ENCODE measurements around the gene CNDP2.
"Not testable (repeated sequence)": the region's sequence is repeated elsewhere in the genome, so short reads cannot be mapped to it uniquely, and the experiment has no call there.

The CNDP2 gene

DNA sequence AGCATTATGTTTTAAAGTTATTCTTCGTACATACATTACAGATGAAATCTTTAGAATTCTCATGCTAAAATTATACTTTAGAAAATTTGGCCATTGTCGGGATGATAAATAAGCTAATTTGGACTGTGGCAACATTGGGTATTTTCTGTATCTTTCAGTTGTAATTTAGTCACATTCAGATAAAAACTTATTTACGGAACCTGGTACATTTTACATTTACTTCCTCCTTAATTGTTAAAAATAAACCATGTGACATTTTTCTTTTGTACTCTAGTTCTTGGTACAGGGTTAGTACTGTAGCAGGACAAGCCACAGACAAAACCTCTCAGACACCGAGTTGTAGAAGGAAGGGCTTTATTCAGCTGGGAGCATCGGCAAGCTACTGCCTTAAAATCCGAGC is 4.2 kb downstream of the CNDP2 start:
- DNase-seq (ENCODE audit: low read depth in 3 of 3) = no peak

DNA sequence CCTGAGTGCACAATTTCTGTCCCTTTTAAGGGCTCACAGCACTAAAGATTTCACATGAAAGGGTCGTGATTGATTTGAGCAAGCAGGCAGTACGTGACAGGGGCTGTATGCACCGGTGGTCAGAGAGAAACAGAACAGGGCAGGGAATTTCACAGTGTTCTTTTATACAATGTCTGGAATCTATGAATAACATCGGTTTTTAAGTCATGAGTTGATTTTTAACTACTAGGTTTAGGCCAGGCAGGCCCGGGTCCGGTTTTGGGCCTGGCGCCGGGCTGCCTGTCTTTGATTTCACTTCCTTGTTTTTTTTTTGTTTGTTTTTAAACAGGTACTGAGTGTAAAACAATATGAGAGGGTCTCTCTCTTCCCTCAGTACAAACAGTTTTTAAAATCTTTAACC is 4.6 kb downstream of the CNDP2 start:
- not testable (repeated sequence) for DNase-seq (ENCODE audit: low read depth in 3 of 3)

DNA sequence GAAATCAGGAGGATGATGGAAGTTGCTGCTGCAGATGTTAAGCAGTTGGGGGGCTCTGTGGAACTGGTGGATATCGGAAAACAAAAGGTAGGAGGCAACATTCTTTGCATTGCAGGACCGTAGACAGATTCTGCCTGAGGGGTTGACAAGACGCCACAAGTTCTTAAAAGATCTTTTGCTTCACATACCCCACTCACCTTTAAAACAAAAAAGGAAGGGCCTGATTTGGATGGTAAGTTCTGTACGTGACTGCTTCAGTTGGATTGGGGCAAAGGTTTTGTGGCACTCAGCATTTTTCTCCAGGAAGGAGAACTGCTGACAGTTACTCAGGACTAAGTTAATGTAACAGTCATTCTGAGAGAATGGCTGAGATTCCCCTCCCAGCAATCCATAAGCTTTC is 5.2 kb downstream of the CNDP2 start:
- DNase-seq (ENCODE audit: low read depth in 3 of 3) = no peak

DNA sequence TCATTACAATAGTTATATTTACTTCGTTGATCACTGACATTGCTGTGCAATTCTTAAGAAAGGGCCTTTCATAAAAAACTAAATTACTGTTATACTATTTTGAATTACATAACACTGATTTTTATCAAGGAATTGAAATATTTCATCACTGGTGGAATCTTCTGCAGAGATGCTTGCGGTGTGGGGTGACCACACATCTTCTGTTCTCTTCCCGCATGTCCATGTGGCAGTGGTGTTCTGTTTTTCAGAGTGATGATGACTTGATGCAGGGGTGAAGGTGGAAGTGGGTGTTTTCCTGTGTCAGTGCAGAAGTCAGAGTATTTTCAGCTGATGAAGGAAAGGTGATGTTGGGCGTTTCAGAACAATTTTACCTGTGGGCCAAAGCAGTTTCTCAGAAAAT is 7.0 kb downstream of the CNDP2 start:
- no peak for DNase-seq (ENCODE audit: low read depth in 3 of 3)

DNA sequence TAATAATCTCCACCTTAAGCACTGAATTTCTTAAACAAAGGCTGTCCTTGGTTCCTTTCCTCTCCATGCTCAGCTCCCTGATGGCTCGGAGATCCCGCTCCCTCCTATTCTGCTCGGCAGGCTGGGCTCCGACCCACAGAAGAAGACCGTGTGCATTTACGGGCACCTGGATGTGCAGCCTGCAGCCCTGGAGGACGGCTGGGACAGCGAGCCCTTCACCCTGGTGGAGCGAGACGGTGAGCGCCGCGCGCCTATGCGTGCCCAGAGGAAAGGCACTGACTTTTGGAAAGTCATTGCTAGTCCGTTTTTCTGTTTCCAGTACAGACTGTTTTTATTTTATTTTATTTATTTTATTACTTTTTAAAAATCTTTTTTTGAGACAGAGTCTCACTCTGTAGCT is 9.6 kb downstream of the CNDP2 start:
- no peak for DNase-seq (ENCODE audit: low read depth in 3 of 3)

DNA sequence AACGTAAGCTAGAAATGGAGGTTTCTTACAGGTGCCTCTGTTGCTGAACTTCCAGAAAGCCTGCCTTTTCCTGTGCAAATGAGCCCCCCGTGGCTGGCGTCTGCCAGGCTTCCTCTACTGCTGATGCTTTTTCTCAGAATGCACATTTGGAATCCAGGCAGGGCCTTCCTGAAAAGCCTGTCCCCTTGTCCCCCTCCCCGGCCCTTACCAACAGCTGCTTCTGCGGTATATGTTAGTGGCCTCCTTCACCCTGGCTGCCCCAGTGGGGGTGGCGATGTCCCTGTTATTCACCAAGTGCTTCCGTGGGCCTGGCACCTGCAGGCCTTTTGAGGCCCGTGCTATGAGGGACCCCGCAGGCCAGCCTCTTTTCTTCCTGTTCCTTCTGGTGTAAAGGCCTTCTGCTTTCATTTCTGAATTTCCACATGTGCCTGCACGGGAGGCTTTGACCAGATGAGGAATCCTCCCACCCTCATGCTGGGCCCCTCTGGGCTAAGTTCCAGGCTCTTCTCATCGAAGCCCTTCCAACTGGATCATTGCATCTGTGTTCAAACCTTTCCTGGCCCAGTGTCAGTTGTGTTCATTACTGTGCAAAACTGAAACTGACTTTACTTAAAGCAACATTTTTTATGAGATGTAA is 10.4 kb downstream of the CNDP2 start:
- DNase-seq (ENCODE audit: low read depth in 3 of 3) = no peak

DNA sequence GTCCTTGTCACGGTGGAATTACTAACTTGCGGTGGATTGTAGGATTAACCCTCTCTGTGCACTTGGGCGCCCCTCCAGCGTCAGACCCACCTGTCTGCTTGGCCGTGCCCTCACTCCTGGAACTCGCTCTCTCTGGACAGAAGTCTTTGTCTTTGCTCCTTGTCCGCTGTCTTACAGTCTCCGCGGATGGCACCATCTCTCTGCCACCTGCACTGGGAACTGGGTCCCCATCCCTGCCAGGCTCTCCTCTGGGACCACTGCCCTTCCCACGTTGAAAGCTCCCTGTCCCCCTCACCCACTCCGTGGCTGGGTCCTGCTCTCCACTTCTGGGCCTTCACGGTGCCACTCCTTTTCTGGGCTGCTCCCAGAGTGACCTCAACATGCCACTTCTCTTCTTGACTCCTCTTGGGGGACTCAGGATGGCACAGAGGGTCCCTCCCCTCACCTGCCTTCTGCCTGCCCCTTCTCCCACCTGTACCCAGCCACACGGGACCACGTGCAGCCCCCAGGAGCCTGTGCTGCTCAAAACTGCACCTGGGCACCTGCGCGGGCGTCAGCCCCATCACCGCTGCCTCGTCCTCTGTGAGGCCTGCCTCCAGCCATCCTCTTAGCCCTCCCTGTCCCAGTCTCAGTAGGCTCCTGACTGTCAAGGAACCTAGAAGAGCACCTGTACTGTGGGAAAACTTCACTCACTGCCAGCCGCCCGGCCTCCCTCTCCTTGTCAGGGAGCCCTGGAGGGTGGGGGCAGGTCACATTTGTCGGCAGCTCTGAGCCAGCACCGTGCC is 11.1 kb downstream of the CNDP2 start:
- DNase-seq (ENCODE audit: low read depth in 3 of 3) = no peak

DNA sequence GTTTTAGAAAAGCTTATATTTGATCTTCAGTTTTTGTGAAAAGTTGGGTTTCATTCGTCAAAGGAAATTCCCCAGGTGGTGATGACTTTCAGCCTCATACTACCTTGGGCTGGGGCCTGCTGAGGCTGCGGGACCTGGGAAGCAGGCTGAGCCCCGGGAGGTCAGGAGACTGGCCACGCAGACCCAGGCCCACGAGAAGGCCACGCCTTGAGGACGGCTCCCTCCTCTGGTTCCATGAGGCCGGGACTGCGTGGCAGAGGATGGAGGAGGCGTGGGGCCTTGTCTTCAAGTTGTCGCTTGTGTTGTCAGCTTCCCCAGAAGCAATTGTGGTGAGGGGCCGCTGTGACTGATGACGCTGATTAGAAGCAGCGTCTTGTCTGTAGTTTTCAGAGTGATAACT is 11.8 kb downstream of the CNDP2 start:
- no peak for DNase-seq (ENCODE audit: low read depth in 3 of 3)

DNA sequence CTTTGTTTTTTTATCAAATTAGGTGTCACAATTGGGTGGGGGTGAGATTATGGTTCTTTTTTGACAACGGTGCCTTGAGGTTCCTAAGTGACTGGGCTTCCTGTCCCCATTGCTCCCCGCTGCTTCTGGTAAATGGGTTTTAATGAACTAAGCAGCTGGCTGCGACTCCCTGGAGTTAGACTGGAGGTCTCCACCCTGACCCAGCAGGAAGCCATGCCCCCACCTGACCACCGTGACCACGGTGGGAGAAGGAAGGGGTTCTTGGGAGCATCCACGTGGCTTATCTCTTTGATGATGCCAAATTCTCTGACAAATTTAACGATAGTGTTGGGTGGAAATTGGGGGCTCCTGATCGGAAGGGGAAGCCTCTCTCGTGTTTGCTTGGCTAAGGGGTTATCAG is 12.2 kb downstream of the CNDP2 start:
- DNase-seq (ENCODE audit: low read depth in 3 of 3) = no peak

DNA sequence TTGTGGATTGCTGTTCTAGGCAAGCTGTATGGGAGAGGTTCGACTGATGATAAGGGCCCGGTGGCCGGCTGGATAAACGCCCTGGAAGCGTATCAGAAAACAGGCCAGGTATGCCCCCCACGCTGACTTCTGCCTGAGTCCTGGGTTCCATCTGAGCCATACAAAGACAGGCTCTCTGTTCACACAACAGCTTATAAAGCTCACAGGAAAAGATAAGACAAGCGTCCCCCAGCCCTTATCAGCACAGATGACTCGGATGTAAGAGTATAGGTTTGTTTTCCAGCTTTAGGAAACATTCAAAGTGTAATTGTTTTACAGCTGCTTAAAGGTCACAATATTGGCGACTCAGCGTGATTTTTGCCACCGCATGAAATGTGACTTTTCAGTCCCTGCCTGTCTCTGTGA is 12.7 kb downstream of the CNDP2 start:
- no peak for DNase-seq (ENCODE audit: low read depth in 3 of 3)

DNA sequence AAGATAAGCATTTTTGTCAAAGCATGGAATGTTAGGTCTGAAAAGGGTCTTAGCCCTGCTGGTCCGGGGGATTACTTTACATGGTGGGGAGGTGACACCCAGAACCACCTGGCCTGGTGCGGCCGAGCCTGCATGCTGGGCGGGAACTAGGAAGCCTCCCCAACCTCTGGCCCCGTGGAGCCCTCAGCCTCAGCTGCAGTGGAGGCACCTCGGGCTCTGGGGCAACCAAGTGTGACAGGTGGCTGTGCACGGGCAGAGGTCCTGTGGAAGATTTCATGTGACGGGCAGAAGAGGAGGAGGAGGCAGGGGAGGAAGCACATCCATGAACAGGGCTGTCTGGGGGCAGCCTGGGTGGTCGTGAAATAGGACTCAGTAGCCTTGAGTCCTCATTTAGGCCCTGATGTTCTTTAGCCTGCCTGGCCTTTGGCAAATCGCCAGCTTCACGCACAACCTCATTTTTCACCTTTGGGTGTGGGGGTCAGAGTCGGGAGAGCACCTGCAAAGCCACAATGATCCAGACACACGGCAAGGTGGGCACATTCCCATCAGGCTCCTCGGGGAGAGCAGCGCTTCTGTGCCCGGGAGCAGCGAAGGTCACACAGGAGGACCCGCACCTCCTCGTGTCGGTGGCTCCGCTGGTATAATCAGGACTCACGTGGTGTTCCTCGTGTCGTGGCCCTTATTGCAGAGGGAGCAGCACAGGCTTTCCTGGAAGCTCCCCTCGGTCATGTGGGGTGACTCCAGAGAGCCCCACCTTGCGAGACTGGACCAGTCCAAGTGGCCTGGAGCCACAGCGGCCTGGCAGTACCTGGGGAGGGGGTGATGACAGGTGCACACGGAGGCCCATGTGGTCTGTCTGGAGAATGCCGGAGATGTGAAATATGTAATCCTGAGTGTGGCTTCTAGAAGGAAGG is 13.9 kb downstream of the CNDP2 start:
- DNase-seq (ENCODE audit: low read depth in 3 of 3) = no peak

DNA sequence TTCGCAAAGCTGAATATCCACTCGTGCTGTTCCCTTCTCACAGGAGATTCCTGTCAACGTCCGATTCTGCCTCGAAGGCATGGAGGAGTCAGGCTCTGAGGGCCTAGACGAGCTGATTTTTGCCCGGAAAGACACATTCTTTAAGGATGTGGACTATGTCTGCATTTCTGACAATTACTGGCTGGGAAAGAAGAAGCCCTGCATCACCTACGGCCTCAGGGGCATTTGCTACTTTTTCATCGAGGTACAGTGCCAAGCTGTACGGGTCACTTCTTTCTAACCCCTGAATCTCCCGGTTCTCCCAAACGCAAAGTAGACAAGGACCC is 14.6 kb downstream of the CNDP2 start:
- no peak for DNase-seq (ENCODE audit: low read depth in 3 of 3)

DNA sequence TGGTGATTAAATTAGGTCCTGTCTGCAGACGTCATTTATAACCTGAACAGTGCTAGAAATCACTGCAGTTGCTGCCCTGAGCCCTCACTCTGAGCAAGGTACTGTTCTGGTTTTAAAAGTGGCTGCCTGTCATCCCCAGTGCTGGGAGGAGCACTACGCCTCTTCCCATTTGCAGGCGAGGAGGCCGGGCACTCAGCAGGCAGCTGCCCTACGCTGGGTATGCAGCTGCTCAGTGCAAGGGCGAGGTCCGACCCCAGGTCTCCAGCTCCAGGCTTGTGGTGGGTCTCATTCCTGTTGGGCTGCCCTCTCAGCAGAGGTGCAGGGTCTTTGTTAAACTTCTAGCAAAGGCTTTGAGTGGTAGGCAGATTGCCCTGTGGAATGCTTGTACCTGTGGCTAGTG is 15.7 kb downstream of the CNDP2 start:
- no peak for DNase-seq (ENCODE audit: low read depth in 3 of 3)

DNA sequence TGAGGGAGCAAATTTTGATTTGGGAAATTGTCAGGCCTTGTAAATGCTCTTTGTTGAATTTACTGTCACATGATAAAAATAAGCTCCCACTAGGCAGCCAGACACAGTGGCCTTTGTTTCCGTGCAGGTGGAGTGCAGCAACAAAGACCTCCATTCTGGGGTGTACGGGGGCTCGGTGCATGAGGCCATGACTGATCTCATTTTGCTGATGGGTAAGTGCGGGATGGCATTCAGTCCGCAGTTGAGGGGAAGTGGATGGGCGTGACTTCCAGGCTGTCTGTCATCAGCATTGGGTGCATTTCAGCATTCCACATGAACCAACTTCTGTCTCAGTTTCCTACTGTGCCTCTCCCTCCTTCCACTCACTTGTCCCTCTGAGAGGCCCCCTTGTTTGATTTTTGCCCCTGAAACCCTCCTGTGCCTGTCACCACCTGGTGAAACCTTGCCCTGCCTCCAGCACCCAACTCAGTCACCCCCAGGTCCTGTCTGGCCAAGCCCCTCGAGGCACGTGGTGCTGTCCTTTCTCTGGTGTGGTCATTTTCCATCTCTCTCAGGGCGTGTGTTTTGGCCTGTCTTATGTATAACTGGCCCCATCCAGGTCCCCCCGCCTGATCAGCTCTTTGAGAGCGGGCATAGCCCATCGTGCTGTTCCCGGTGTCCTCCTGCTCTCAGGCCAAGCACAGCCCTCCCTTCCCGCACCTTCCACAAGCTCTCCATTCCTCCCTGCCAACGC is 16.3 kb downstream of the CNDP2 start:
- DNase-seq (ENCODE audit: low read depth in 3 of 3) = no peak

DNA sequence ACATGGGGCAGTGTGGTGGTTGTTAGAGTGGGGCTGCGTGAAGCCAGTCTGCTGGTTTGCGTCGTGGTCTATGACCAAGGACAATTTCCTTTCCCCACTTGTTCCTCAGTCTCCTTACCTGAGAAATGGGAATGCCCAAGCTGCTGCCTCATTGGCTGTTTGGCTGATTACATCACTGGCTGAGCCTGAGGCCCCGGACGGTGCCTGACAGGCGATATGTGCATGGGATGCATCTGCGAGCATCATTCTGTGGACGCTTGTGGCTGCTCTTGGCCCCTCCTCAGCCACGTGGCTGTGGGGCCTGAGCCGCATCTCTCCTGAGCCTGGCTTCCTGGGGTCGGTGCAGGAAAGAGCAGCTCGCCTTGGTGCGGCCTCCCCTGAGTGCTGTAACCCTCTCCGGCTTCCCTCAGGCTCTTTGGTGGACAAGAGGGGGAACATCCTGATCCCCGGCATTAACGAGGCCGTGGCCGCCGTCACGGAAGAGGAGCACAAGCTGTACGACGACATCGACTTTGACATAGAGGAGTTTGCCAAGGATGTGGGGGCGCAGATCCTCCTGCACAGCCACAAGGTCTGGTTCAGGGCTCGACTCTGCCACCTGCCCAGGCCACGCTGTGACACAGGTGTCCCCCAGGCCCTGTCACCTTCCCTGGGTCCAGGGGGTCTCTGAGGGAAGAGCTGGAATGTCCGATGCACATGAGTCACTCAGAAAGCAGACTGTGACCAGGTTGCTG is 17.2 kb downstream of the CNDP2 start:
- DNase-seq (ENCODE audit: low read depth in 3 of 3) = no peak

DNA sequence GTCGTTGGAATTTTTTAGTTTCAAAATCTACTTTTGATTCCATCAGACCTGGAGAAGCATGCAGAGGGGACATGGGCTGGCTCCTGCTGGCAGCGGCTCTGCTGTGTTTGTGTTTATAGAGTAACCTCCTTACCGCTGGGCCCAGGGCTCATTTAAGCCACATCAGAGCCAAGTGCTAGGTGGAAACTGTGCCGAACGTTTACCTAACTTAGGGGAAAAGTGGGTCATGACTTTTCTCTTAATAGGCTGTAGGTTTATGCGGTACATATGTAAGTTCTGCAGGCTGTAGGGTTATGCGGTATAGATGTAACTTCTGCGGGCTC is 17.7 kb downstream of the CNDP2 start:
- no peak for DNase-seq (ENCODE audit: low read depth in 3 of 3)

DNA sequence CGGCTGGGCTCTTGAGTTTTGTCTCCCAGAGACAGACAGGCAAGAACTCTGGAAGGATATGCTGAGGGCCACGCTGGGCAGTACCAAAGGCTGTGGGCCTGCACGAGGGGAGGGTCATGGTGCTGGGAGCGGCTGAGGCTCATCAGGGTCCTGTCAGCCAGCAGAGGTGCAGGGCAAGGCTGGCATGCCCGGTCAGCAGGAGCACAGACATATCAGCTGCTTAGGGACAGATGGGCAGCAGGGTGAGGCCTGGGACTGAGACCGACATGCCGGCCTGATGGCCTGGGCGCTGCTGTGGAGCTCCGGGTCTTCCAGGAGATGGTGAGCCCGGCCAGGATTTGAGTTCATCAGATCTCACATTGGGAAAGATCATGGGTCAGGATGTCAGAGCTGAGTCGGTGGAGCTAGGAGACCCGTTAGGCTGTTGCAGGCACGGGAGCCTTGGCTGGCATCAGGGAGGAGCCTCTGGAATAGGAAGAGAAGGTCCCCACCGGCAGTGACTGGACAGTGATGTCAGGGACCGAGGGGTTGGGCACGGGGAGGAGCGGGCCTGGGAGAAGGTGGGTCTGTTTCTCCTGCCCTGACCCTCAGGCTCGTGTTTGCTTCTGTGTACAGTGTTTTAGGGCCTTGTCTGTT is 18.8 kb downstream of the CNDP2 start:
- no peak for DNase-seq (ENCODE audit: low read depth in 3 of 3)

DNA sequence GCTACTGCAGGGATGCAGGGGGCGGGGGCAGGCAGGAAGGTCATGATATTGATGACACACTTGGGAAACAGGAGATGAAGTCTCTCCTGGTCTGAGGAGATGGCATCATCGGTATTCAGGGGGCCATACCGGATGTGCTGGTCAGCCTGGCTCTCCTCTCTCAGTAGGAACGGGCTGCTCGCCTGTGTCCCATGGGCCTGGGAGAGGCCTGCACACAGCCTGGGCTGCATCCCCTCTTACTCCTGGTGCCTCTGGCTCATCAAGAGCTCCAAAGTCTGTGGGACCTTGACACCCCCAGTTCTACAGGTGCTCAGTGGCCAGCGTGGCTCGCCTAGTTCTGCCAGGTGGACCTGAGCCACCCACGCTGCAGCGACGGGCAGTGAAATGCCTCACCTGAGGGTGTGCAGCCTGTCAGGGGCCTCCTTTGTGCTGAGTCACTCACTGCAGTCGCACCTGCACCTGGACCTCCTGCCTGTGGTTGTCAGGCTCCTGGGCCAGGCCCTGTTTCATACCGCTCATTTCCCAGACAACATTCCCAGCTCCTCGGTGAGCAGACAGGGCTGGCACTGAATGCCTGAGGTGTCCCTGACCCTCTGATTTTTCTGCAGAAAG is 19.6 kb downstream of the CNDP2 start:
- no peak for DNase-seq (ENCODE audit: low read depth in 3 of 3)

DNA sequence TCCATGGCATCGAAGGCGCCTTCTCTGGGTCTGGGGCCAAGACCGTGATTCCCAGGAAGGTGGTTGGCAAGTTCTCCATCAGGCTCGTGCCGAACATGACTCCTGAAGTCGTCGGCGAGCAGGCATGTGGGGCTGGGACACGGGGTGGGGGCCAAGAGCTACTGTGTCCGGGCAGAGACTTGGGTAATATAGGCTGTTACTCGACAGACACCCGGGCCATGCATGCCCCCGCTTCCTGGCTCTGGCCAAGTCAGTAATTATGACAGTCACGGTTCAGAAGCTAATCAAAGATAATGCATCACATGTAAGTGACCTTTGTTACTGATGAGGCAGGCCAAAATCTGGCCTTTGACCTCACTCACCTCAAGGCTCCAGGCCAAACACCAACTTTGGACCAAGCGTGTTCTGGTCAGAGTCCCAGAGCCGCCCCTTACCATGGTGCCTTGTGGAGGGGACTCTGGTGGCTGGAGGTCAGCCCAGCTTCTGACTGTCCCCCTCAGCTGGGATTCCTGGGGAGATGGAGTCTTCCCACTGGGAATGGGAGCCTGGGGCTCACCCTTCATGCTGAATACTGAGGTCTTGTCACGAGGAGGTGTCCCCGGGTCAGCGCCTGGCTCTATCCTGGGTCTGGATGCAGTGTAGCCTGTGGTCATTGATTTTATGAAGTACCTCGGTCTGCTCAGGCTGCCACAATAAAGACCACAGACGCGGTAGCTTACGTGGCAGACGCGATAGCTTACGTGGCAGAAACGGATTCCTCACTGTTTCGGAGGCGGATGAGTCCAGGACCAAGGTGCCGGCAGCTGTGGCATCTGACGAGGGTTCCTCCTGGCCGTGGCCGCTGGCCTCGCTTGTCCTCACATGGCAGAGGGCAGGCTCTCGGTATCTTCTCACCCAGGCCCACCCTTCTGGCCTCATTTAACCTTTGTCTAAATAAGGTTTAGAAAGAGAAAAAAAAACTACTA is 20.4 kb downstream of the CNDP2 start:
- DNase-seq (ENCODE audit: low read depth in 3 of 3) = no peak
